OCI-M2 (cell line): ENCODE data around the gene HOGA1.
"Not testable (repeated sequence)": the region's sequence is repeated elsewhere in the genome, so short reads cannot be mapped to it uniquely, and the experiment has no call there.

ENCODE experiments used
- DNase-seq: peaks from one replicate; lab custom pipeline; 2025; ENCODE audit not compliant: unreplicated experiment; lab: John Stamatoyannopoulos, UW

The HOGA1 gene

DNA sequence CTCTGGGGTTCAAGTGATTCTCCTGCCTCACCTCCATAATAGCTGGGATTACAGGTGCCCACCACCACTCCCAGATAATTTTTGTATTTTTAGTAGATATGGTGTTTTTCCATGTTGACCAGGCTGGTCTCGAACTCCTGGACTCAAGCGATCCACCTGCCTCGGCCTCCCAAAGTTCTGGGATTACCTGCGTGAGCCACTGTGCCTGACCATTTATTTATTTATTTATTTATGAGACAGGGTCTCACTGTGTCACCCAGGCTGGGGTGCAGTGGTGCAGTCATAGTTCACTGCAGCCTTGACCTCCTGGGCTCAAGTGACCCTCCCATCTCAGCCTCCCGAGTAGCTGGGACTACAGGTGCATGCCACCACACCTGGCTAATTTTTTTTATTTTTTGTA lies 29.9 kb upstream of the HOGA1 start:
- DNase-seq: not testable (repeated sequence)

DNA sequence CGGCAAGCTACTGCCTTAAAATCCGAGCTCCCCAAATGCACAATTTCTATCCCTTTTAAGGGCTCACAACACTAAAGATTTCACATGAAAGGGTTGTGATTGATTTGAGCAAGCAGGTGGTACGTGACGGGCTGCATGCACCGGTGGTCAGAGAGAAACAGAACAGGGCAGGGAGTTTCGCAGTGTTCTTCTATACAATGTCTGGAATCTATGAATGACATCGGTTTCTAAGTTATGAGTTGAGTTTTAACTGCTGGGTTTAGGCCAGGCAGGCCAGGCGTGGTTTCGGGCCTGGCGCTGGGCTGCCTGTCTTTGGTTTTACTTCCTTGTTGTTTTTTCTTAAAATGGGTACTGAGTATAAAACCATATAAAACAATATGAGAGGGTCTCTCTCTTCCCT lies 28.6 kb upstream of the HOGA1 start:
- not testable (repeated sequence) for DNase-seq

DNA sequence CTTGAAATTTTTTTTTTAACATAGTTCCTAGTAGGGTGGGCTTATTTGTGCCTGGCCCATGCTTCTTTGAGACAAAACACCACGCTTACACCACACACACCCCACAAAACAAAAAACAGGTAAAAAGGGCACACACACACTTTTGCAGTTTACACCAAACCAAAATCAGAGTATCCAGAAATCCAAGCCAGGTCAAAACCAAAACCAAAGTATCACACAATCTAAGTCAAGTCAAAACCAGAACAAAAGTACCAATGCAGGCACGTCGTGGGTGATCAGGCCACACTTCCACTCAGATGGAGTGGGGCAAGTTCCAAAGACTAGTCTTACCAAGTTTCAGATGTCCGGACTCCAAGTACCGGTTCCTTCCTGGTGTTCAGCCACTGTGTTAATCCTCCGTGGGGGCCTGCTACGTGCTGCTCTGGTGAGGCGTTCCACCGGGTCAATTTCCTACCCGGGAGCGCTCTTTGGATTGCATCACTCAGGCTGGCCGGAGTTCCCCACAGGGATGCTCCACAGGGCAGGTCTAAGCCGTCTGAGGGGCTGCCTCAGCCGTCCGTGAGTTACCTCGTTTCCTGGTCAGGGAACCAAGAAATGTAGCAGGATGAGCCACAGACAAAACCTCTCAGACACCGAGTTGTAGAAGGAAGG lies 23.3 kb upstream of the HOGA1 start:
- DNase-seq: not testable (repeated sequence)

DNA sequence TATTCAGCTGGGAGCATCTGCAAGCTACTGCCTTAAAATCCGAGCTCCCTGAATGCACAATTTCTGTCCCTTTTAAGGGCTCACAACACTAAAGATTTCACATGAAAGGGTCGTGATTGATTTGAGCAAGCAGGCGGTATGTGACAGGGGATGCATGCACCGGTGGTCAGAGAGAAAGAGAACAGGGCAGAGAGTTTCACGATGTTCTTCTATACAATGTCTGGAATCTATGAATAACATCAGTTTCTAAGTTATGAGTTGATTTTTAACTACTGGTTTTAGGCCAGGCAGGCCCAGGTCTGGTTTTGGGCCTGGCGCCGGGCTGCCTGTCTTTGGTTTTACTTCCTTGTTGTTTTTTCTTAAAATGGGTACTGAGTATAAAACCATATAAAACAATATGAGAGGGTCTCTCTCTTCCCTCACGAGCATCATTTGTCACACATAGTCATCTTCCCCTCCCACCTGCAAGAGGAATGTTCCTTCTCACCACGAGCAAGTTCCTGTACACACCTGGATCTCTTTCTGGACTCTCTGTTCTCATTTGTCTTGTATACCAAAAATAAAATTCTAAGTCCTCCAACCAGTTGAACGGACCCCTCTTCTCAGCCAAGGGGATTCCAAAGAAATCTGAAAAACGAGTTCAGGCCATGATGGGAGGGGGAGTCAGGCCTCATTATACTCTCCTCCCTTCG lies 22.7 kb upstream of the HOGA1 start:
- not testable (repeated sequence) for DNase-seq

DNA sequence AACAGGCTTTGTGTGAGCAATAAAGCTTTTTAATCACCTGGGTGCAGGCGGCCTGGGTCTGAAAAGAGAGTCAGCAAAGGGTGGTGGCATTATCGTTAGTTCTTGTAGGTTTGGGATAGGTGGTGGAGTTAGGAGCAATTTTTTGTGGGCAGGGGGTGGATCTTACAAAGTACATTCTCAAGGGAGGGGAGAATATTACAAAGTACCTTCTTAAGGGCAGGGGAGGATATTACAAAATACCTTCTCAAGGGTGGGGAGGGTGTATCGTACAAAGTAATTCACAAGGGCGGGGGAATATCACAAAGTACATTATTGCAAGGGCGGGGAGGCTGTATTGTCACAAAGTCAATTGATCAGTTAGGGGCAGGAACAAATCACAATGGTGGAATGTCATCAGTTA lies 21.9 kb upstream of the HOGA1 start:
- not testable (repeated sequence) for DNase-seq

DNA sequence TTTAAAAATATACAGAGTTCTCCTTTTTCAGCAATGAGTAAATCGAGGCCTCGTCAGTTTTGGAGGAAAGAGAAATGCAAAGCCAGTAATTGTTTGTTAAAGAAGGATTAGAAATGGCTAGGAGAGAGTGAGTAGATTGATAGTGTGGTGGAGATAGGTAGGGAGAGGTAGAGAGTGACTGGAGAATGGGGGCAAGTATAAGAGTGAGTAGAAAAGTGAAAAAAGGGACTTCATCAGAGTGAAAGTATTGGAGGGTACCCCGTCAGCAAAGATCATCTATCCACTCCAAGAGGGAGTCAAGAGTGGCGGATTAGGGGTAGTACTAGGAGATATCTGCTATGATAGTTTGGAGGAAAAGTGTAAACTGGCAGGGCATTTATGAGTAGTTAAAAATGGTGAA lies 20.9 kb upstream of the HOGA1 start:
- DNase-seq: no peak

DNA sequence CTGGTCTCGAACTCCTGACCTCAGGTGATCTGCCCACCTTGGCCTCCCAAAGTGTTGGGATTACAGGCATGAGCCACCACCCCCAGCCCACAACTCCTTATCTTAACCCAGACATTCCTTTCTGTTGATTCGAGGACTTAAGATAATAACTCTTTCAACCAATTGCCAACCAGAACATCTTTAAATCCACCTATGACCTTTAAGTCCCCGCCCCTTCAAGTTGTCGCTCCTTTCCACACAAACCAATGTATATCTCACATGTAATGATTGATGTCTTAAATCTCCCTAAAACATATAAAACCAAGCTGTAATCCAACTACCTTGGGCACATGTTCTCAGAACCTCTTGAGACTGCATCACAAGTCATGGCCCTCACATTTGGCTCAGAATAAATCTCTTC lies 19.4 kb upstream of the HOGA1 start:
- no peak for DNase-seq

DNA sequence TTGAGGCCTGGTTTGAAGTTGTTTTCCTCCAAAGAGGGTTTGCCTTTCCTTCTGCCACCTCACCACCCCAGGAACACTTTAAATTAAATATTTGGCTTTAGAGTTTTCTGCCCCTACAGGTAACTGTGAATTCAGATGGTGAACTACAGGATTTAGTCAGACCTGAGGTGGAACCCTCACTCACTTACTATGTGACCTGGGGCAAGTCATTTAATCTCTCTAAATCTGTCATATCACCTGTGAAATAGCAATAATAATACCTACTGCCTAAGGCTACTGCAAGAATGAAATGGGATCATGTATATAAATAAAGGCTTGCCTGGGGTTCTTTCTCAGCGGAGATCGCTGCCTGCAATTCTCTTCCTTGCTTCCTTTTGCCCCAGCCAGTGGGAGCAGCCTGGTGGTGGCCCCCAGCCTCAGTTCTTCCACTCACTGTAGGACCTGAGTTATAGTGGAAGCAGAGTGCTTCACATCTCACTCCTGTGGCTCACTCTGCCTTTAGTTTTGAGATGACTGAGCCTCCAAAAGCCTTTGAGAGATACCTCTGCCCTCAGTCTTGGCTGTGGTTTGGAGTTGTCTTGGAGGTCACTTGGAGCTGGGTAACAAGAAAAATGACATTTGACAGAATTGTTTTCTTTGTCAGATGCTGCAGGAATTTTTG lies 17.7 kb upstream of the HOGA1 start:
- no peak for DNase-seq

DNA sequence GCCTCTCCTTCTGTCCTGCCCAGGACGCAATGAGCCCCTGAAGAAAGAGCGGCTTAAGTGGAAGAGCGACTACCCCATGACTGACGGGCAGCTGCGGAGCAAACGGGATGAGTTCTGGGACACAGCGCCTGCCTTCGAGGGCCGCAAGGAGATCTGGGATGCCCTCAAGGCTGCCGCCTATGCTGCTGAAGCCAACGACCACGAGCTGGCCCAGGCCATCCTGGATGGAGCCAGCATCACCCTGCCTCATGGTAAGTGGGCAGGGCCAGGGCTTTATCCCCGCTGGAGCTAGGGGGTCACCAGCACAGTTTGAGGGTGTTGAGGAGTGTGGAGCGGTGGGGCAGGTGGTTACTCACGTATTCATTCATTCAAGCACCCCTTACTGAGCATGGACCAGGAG lies 16.3 kb upstream of the HOGA1 start:
- no peak for DNase-seq

DNA sequence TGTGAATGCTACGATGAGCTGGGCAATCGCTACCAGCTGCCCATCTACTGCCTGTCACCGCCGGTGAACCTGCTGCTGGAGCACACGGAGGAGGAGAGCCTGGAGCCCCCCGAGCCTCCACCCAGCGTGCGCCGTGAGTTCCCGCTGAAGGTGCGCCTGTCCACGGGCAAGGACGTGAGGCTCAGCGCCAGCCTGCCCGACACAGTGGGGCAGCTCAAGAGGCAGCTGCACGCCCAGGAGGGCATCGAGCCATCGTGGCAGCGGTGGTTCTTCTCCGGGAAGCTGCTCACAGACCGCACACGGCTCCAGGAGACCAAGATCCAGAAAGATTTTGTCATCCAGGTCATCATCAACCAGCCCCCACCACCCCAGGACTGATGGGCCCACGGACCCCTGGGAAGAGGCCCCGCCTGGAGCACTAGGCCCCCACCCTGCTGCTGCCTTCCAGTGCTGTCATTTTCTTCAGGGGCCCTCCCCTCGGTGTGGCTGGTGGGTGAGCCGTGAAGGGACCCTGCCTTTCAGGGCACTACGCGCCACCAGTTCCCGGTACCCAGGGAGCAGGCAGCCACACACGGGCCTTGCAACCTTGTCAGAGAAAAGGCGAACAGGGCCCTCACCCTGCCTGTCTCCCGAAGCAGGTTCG lies 13.9 kb upstream of the HOGA1 start:
- DNase-seq: no peak

DNA sequence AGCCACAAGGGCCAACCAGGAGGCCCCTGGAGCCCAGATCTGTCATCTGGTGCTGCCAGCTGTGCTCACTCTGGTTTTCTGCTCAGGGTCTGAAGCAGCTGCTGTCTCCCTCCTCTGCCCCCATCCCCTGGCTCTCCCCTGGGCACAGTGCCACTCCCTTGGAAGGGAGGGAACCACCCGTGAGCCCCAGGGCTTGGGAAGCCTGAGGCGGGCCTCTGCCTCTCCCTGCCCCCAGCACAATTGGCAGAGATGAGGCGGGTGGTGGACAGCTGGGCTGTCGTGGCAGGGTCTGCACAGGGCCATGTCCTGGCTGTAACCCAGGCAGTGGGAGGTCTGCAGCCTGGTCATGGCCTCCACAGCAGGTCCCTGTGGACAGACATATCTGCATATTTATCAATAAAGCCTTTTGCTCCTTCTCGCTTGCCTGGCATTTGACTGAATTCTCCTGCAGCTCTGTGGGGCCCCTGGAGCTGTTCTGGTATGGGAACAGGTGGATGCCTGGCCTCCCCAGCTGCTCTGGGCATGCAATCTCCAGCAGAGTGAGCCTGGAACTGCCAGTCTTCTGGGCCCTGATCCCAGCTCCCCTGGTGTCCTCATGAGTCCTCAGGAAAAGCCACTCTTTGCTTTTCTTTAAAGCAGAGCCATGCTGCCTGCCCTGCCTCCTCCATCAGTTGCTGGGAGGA lies 13.3 kb upstream of the HOGA1 start:
- no peak for DNase-seq

DNA sequence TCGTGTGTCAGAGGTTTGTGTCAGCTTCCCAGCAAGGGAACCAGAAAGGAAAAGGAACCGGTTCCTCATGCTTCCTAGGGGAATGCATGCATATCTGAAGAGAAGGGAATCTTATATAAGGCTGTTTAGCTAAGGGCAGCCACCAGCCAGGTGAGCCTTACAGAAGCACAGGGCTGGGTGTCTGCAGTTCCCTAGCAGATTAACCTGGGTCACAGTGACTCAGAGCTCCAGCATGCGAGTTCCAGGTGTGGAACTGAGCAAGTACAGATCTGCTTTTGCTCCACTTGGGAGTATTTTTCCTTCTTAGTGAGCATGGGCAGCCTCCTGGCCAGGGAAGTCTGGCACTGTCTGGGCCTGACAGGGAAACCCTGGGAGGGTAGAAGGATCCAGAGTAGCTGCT lies 12.6 kb upstream of the HOGA1 start:
- no peak for DNase-seq

DNA sequence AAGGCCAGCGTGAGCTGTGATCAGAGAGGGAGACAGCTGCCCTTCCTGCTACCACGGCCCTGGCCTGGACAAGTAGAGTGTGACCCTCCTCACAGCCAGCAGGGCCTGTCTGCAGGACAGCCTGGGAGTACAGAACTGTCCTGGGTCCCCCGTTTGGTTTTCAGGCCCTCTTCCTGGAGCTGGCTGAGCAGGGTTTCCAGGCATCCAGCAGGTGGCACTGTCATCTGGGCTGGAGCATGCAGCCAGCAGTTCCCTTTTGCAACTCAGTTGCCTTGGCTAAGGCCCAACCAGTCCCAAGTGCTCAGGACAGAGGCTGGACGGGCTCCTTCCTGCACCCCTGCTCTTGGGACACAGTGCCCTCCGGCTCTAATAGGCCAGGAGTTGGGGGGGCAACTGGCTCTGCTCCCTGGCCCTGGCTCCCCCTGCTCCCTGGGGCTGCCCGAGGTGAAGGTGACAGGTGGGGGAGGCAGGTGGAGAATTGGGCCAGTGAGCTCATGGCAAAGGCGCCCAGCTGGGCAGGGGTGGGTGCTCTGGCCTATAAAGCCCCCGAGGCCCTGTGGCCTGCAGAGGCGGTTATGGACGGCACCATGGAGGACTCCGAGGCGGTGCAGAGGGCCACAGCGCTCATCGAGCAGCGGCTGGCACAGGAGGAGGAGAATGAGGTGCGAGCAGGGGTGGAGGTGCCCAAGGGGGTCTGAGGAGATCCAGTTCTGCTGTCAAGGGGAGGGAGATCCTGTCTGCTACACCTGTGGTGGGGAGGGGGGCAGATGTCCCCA lies 11.8 kb upstream of the HOGA1 start, which contains the start of gene ANKRD2:
Gene ANKRD2 (plus strand): TSS at position 566 of the 776 bp plus-strand sequence. CDS start 10 bp downstream, at position 576.
- peak; percentile 45 for DNase-seq

DNA sequence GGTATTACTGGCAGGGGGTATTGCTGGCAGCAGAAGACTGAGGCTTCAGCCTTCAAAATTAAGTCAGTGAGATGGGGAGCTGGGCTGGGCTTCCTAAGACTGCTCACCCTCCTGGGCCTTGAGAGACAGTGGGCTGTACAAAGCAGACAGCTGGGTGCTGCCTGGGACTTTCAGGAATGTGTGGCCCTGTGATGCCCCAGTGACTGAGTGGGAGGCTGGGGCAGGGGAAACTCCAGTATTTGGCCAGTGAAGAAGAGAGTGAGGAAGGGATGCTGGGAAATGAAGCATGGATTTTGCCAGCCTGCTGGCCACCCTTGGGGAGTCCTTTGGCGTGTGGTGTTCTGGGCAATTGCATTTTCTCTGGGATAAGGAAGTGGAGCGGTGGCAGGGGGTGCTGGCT lies 11.2 kb upstream of the HOGA1 start:
- no peak for DNase-seq

DNA sequence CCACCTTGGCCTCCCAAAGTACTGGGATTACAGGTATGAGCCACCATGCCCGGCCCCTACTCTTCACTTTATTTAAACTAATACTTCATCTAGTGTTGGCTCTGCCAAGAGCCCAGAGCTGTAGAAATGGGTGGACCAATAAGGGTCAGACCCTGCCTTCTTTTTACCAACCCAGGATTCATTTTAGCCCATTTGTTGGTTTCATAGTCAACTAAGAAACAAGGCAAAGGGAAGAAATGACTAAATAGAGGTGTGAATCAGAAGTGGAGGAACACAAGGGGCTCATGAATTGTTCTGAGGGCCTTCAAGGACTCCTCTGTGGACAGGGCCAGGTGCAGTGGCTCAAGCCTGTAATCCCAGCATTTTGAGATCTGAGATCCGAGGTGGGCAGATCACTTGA lies 10.5 kb upstream of the HOGA1 start:
- no peak for DNase-seq

DNA sequence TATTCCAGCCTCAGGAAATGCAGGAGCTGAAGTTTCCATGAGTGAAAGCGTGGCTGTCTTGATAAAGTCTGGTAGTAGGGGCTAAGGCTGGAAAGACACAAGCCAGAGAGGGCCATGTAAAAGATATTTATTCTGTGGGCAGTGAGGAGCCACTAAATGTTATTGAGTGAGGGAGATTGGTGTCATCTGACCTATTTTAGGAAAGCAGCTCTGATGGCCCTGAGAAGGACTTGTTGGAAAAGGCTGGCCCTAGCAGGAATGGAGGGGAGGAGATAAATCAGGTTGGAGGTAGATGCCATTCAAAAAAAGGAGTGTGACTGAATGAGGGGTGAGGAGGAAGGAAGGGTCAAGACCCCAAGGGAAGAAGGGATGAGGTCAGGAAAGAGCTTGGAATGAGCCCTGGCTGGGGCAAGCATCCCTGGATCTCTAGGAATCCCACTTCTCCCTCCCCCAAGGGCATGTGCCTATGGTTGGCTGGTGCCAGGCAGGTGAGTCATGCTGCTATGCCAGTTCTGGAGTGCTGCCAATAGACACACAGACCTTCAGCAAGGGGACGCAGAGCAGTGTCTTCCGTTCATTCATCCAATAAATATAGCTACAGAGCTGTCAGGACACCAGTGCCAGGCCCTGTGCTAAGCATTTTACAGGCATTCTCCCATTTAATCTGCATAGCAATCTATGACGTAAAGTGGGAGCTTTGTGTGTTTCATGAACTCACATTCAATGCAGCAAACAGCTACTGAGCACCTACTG lies 9.6 kb upstream of the HOGA1 start:
- no peak for DNase-seq

DNA sequence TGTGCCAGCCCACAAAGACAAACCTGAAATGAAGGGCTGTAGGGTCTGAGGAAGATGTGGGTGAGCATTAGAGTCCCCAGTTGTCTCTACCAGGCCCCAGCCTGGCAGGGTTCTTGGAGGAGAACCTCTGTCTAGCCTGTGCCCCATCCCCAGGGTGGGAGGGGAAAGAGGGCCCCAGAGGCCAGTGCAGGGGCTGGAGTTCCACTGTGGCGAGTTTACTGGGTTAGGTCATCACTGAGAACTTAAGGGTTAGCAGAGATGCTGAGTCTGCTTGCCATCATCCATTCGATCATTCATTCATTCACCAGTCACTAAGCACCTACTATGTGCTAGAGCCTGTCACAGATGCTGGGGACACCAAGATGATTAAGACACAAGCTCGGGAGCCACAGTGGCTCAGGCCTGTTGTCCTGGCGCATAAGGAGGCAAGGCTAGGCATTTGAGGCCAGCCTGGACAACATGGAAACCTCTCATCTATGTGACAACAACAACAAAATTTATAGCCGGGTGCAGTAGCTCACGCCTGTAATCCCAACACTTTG lies 9.0 kb upstream of the HOGA1 start:
- no peak for DNase-seq

DNA sequence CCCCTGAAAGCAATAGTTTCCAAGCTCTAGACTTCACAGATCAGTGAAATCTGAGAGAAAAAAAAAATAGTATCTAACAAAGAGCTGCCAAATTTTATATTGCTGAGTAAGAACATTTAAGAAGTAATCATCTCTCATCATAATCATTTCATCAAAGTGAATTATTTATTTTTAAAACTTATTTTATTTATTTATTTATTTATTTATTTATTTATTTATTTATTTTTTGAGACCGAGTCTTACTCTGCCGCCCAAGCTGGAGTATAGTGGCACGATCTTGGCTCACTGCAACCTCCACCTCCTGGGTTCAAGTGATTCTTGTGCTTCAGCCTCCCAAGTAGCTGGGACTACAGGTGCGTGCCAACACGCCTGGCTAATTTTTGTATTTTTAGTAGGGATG lies 7.7 kb upstream of the HOGA1 start:
- DNase-seq: not testable (repeated sequence)

DNA sequence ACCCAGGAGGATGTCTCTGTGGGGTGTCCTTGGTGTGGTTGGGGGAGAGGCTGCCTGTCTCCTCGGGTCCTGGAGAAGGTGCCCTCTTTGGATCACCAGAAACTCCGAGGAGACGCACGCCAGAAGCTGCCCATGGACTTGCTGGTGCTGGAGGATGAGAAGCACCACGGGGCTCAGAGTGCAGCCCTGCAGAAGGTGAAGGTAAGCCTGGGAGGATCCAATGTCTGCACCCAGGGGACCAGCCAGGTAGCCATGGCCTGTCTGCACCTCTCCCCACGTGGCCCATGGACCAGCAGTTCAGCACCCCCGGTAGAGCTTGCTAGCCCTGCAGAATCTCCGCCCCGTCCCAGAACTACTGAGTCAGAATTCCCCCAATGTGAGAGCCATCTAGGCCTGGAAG lies 6.5 kb upstream of the HOGA1 start:
- no peak for DNase-seq
